A673 (cell line): ENCODE measurements around the gene PRKD1. TPM values are rescaled to one million over a fixed set of nuclear protein-coding genes. Genes with fewer than 3 reads are reported as not detected.

ENCODE experiments used
- BruUV-seq: library from RNA; stranded (reverse); fragments of 400-500 nt; replicated peaks from 2 replicates; lab custom pipeline; 2021; lab: Mats Ljungman, UMichigan
- CTCF ChIA-PET: fragments of 300-600 bp; sonication (Branson Sonifier 250); formaldehyde crosslinking; loops from one replicate; lab custom pipeline; 2022; ENCODE audit warnings: antibody characterized with exemption; lab: Charles Lee
- POLR2A ChIA-PET: fragments of 300-600 bp; sonication (Branson Sonifier 250); formaldehyde crosslinking; loops from one replicate; lab custom pipeline; 2022; ENCODE audit warnings: antibody characterized with exemption; ENCODE audit not compliant: low non-redundant PET; lab: Charles Lee
- DNase-seq: peaks from one replicate; pipeline ENCODE4 v3.0.0-alpha.2; 2015; ENCODE audit warnings: low spot score
- H3K27ac ChIP-seq: fragments of 200-600 bp; sonication (generic); 2 replicates; pipeline ENCODE4 v1.5.1; 2016; ENCODE audit warnings: mixed run types, low read depth, mild to moderate bottlenecking, mixed read lengths, antibody characterized with exemption, low read length; ENCODE audit not compliant: poor library complexity, severe bottlenecking
- H3K27me3 ChIP-seq: fragments of 200-600 bp; sonication (generic); replicated peaks from 2 replicates; pipeline ENCODE4 v1.6.1; 2017; ENCODE audit warnings: mixed run types, low read depth, mild to moderate bottlenecking, mixed read lengths, antibody characterized with exemption, low read length; ENCODE audit not compliant: insufficient read depth, poor library complexity
- H3K36me3 ChIP-seq: fragments of 200-600 bp; sonication (generic); 2 replicates; pipeline ENCODE4 v1.6.1; 2016; ENCODE audit warnings: mixed run types, mild to moderate bottlenecking, mixed read lengths, antibody characterized with exemption, low read length; ENCODE audit not compliant: insufficient read depth, poor library complexity, severe bottlenecking
- H3K4me1 ChIP-seq: fragments of 200-600 bp; sonication (generic); 2 replicates; pipeline ENCODE4 v1.6.1; 2017; ENCODE audit warnings: mixed run types, mild to moderate bottlenecking, mixed read lengths, antibody characterized with exemption, low read length; ENCODE audit not compliant: insufficient read depth, poor library complexity, severe bottlenecking
- H3K4me3 ChIP-seq: fragments of 200-600 bp; sonication (generic); 2 replicates; pipeline ENCODE4 v1.5.1; 2016; ENCODE audit warnings: low read depth, mixed run types, mild to moderate bottlenecking, mixed read lengths, low read length; ENCODE audit not compliant: poor library complexity, severe bottlenecking
- H3K9me3 ChIP-seq: fragments of 200-600 bp; sonication (generic); 2 replicates; pipeline ENCODE4 v1.6.1; 2016; ENCODE audit warnings: mixed run types, low read depth, mild to moderate bottlenecking, mixed read lengths, antibody characterized with exemption, low read length; ENCODE audit not compliant: poor library complexity, severe bottlenecking
- CTCF ChIP-seq: fragments of 300-800, 200-600 bp; sonication (generic); conservative IDR thresholded peaks from 2 replicates; pipeline ENCODE4 v1.5.1; 2017; ENCODE audit warnings: low read depth, mild to moderate bottlenecking, antibody characterized with exemption, low read length, moderate library complexity, mixed read lengths
- EZH2 ChIP-seq: fragments of 200-600 bp; sonication (generic); IDR thresholded peaks from 2 replicates; pipeline ENCODE4 v1.6.1; 2017; ENCODE audit warnings: borderline replicate concordance, low read depth, mild to moderate bottlenecking, mixed read lengths, antibody characterized with exemption, low read length; ENCODE audit not compliant: poor library complexity, severe bottlenecking
- intact Hi-C: fragments of 100-400 bp; cut with micrococcal nuclease; formaldehyde crosslinking; loops from one replicate; pipeline ENCODE4 v1.10.0; 2022; ENCODE audit not compliant: unreplicated experiment
- total RNA-seq: library from RNA; stranded (reverse); gene quantifications from 2 replicates; pipeline ENCODE4 v1.2.3, GENCODE V29; 2021

The PRKD1 gene
- total RNA-seq, 1 experiment from 2014 or later: 45.7 TPM

- Histone ChIP-seq H3K27ac (no peak overlapping the region), H3K4me1 (peaks cover 2% of the 10 kb centered on the region), H3K36me3 (no peaks in the 10 kb centered on the region), H3K9me3 (no peaks in the 10 kb centered on the region), H3K27me3 (no peaks in the 10 kb centered on the region), H3K4me3 (no peak overlapping the region)
- no TSS peak for BruUV-seq
- no peak for DNase-seq
- POLR2A ChIA-PET: no interaction called here
- CTCF ChIA-PET: no interaction called here
- intact Hi-C loops: no loop called here
- no peak for TF ChIP-seq EZH2
- TF ChIP-seq CTCF: no peak
These were observed 318.8 kb downstream of the PRKD1 start for GRCh38 chr14:29608861-29609260.

- Histone ChIP-seq H3K27me3 (no peaks in the 10 kb centered on the region), H3K9me3 (no peaks in the 10 kb centered on the region), H3K4me3 (no peak overlapping the region), H3K4me1 (peaks cover 2% of the 10 kb centered on the region), H3K36me3 (no peaks in the 10 kb centered on the region), H3K27ac (no peak overlapping the region)
- no peak for TF ChIP-seq EZH2
- no peak for TF ChIP-seq CTCF
- DNase-seq: no peak
- CTCF ChIA-PET: no interaction called here
- intact Hi-C loops: no loop called here
- POLR2A ChIA-PET: no interaction called here
- BruUV-seq: no TSS peak
These were observed 320.5 kb downstream of the PRKD1 start for GRCh38 chr14:29607169-29607568.

- DNase-seq: no peak
- no TSS peak for BruUV-seq
- Histone ChIP-seq H3K4me3 (no peak overlapping the region), H3K27ac (no peak overlapping the region), H3K36me3 (no peaks in the 10 kb centered on the region), H3K27me3 (no peaks in the 10 kb centered on the region), H3K9me3 (no peaks in the 10 kb centered on the region), H3K4me1 (peaks cover 2% of the 10 kb centered on the region)
- POLR2A ChIA-PET: no interaction called here
- intact Hi-C loops: no loop called here
- TF ChIP-seq CTCF: no peak
- TF ChIP-seq EZH2: no peak
- CTCF ChIA-PET: no interaction called here
These were observed 324.0 kb downstream of the PRKD1 start for GRCh38 chr14:29603696-29604095.
